NOMO-1 treated with DMSO at 0.1 percent for 48 hours (cell line): ENCODE results near the gene PCBD1.
"Not testable (repeated sequence)": the region's sequence is repeated elsewhere in the genome, so short reads cannot be mapped to it uniquely, and the experiment has no call there.

Experiments
- DNase-seq: peaks from one replicate; lab custom pipeline; 2025; ENCODE audit not compliant: unreplicated experiment; lab: John Stamatoyannopoulos, UW

The PCBD1 gene

GRCh38 chr10:70866424-70866823, 21.9 kb downstream of the PCBD1 start:
- DNase-seq: peak; percentile 77

- no peak for DNase-seq
Measured at GRCh38 chr10:70864935-70865334, 23.4 kb downstream of the PCBD1 start.

- DNase-seq: no peak
Measured at GRCh38 chr10:70863470-70864160, 24.8 kb downstream of the PCBD1 start.

GRCh38 chr10:70861495-70862197, 26.7 kb downstream of the PCBD1 start:
- not testable (repeated sequence) for DNase-seq

GRCh38 chr10:70858759-70859158, 29.6 kb downstream of the PCBD1 start:
- DNase-seq: no peak

- peak; percentile 37 for DNase-seq
Measured at GRCh38 chr10:70856454-70856853, 31.9 kb downstream of the PCBD1 start.

GRCh38 chr10:70853457-70853856, 34.9 kb downstream of the PCBD1 start:
- DNase-seq: no peak

- DNase-seq: no peak
Measured at GRCh38 chr10:70853038-70853437, 35.3 kb downstream of the PCBD1 start.

GRCh38 chr10:70851597-70852475, 36.5 kb downstream of the PCBD1 start:
- DNase-seq: no peak

GRCh38 chr10:70850097-70850496, 38.3 kb downstream of the PCBD1 start:
- DNase-seq: no peak

- DNase-seq: no peak
Measured at GRCh38 chr10:70849582-70850016, 38.8 kb downstream of the PCBD1 start.

GRCh38 chr10:70847659-70848360, 40.6 kb downstream of the PCBD1 start:
- no peak for DNase-seq

GRCh38 chr10:70846795-70847194, 41.6 kb downstream of the PCBD1 start:
- DNase-seq: no peak

GRCh38 chr10:70845816-70846215, 42.5 kb downstream of the PCBD1 start:
- no peak for DNase-seq

- DNase-seq: no peak
Measured at GRCh38 chr10:70845256-70845655, 43.1 kb downstream of the PCBD1 start.

GRCh38 chr10:70843776-70844489, 44.4 kb downstream of the PCBD1 start:
- DNase-seq: no peak

GRCh38 chr10:70843333-70843732, 45.0 kb downstream of the PCBD1 start:
- no peak for DNase-seq

- peak; percentile 49 for DNase-seq
Measured at GRCh38 chr10:70840836-70841235, 47.5 kb downstream of the PCBD1 start.

- DNase-seq: peak; percentile 15
Measured at GRCh38 chr10:70838270-70838805, 50.0 kb downstream of the PCBD1 start.

- DNase-seq: no peak
Measured at GRCh38 chr10:70837660-70838059, 50.7 kb downstream of the PCBD1 start.
